Activated T-cell treated with anti-CD3 and anti-CD28 coated beads, Interleukin-2, amount 50 U/mL, for 72 hours (primary cell): Measurements from ENCODE around the gene RNF181. TPM values are rescaled to one million over a fixed set of nuclear protein-coding genes. Genes with fewer than 3 reads are reported as not detected.

Experiments used
- ATAC-seq, 2 donors: fragments of 150-1000 bp; cut with Tn5 transposase; replicated peaks in 1 of 2; 2 replicates each; pipeline ENCODE4 v1.10.0; 2021; ENCODE audit warnings: moderate library complexity in 2 of 2, mild to moderate bottlenecking in 1 of 2
- DNase-seq, 2 donors: peaks; one replicate each; pipeline ENCODE4 v3.0.0; 2021 to 2022; ENCODE audit warnings: mixed read lengths in 1 of 2
- H3K27ac Mint-ChIP-seq: one replicate; pipeline ENCODE4 v1.8.0; 2022; ENCODE audit warnings: mild to moderate bottlenecking, moderate library complexity, mixed read lengths
- H3K27me3 Mint-ChIP-seq: one replicate; pipeline ENCODE4 v1.8.0; 2022; ENCODE audit warnings: low read depth, mixed read lengths
- H3K36me3 Mint-ChIP-seq, 2 donors: one replicate each; pipeline ENCODE4 v1.8.0; 2022; ENCODE audit warnings: mixed read lengths in 2 of 2, mild to moderate bottlenecking in 1 of 2; ENCODE audit not compliant: insufficient read depth in 2 of 2
- H3K4me1 Mint-ChIP-seq: one replicate; pipeline ENCODE4 v1.8.0; 2022; ENCODE audit warnings: low read depth, mixed read lengths
- H3K4me3 Mint-ChIP-seq, 2 donors: one replicate each; pipeline ENCODE4 v1.8.0; 2022; ENCODE audit warnings: mild to moderate bottlenecking in 2 of 2, mixed read lengths in 2 of 2, moderate library complexity in 2 of 2
- H3K9me3 Mint-ChIP-seq, 2 donors: one replicate each; pipeline ENCODE4 v1.8.0; 2022; ENCODE audit warnings: mixed read lengths in 2 of 2
- total RNA-seq, 2 donors: library from RNA; stranded (reverse); gene quantifications; one replicate each; pipeline ENCODE4 v1.2.3, GENCODE V29; 2022

Gene RNF181
- total RNA-seq, 2 donors from 2014 or later = 114 to 129 TPM

GRCh38 chr2:85580206-85580605 is 15.3 kb upstream of the RNF181 start:
- Mint-ChIP-seq H3K27ac (peak overlapping the region; percentile 76), H3K9me3 (no peaks in the 10 kb centered on the region), H3K4me3 (peak overlapping the region; percentile 95 to 97), H3K4me1 (peaks cover 54% of the 10 kb centered on the region), H3K27me3 (no peaks in the 10 kb centered on the region), H3K36me3 (peaks cover 8 to 12% of the 10 kb centered on the region in 2 donors)
- ATAC-seq (no peak), DNase-seq (no peak)

DNA sequence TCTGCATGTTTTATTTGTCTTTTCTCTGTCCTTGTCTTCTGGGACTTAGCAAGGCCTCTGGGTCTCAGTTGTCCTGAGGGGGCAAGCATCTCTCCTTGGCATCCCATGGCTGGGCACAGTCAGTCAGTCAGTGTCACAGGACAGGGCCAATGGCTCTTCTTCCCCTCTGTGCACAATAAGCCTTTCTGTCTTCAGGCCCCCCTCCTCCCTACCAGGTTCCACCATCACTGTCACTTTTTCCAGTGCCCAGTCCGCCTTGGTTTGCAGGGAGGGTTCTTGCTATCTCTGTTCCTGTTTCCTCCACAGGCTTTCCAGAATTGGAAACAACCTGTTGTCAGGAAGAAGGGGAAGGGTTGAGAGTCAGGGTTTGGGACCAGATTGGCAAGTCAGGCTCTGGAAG is 13.1 kb upstream of the RNF181 start:
- Mint-ChIP-seq H3K27me3 (no peaks in the 10 kb centered on the region), H3K9me3 (no peaks in the 10 kb centered on the region), H3K36me3 (peaks cover 5 to 12% of the 10 kb centered on the region in 2 donors), H3K4me3 (no peak overlapping the region), H3K27ac (no peak overlapping the region), H3K4me1 (peaks cover 62% of the 10 kb centered on the region)
- ATAC-seq = no peak
- DNase-seq = no peak

DNA sequence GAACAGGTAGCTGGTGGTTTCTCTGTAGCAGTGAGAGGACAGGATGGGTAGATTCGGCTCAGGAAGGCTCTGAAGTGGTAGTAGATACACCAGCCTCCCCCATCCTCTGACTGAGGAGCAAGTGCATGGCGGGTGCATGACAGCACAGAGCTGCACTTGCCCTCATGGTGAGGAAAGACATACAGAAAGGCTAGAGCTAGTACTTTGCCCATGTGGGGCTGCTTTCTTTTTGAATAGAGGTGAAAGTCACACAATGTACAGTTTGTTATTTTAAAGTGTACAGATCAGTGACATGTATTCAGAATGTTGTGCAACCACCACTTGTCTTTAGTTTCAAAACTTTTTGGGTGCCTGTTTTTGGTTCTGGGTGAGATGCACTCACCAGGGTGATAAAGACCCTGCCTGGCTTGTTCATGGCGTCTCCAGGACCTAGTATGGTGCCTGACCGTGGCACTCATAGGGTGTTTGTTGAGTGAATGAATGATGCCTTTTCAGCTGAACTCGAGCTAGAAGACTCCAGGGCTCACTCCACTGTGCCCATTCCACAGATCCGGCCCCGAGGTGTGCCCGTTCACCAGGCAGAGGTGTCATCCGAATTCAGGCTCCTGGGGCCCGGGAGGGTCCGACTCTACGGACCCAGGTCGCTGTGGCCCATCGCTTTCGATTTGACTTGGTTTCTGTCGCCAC is 11.7 kb upstream of the RNF181 start:
- Mint-ChIP-seq H3K4me1 (peaks cover 57% of the 10 kb centered on the region), H3K27me3 (no peaks in the 10 kb centered on the region), H3K9me3 (no peaks in the 10 kb centered on the region), H3K36me3 (peaks cover 4 to 12% of the 10 kb centered on the region in 2 donors), H3K27ac (peak overlapping the region; percentile 59), H3K4me3 (peak overlapping the region; percentile 89 to 92)
- ATAC-seq (peak; percentile 58 to 63), DNase-seq (peak; percentile 58 to 70)

GRCh38 chr2:85584354-85584856 is 11.1 kb upstream of the RNF181 start, which contains the start of gene VAMP5:
Gene VAMP5 (plus strand): TSS chr2:85584431. CDS start chr2:85584491, 60 bp downstream.
- H3K9me3 Mint-ChIP-seq = no peaks in the 10 kb centered on the region
- DNase-seq = no peak
- peak within 1 kb of the TSS; percentile 59 for H3K27ac Mint-ChIP-seq
- peak within 1 kb of the TSS; percentile 89 to 92 for H3K4me3 Mint-ChIP-seq
- peaks cover 52% of the 10 kb centered on the region for H3K4me1 Mint-ChIP-seq
- peaks cover 2 to 11% of the 10 kb centered on the region in 2 donors for H3K36me3 Mint-ChIP-seq
- peak; percentile 60 to 68 for ATAC-seq
- H3K27me3 Mint-ChIP-seq = no peaks in the 10 kb centered on the region

- peak overlapping the region; percentile 59 for H3K27ac Mint-ChIP-seq
- peak overlapping the region; percentile 89 to 92 for H3K4me3 Mint-ChIP-seq
- DNase-seq (no peak), ATAC-seq (peak; percentile 66 to 73)
- no peaks in the 10 kb centered on the region for H3K27me3 Mint-ChIP-seq
- H3K9me3 Mint-ChIP-seq = no peaks in the 10 kb centered on the region
- peaks cover 48% of the 10 kb centered on the region for H3K4me1 Mint-ChIP-seq
- H3K36me3 Mint-ChIP-seq = peaks cover 2 to 11% of the 10 kb centered on the region in 2 donors
Measured at GRCh38 chr2:85584857-85585780, 10.4 kb upstream of the RNF181 start.

DNA sequence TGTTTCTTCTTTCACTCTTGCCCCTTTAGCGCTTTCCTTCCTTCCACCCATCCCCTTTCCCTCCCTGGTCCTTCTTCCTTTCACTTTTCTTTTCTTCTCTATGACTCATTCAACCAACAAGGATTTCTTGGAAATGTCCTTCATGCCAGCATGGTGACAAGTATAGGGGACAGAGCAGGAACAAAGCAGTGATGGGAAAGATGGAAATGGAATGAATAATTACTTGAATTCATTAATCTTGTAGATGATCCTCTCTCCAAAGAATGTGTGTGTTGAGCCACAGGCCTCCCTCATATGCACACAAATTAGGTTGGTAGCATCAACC is 9.8 kb upstream of the RNF181 start:
- Mint-ChIP-seq H3K4me1 (peaks cover 47% of the 10 kb centered on the region), H3K4me3 (peak overlapping the region; percentile 89 to 92)

DNA sequence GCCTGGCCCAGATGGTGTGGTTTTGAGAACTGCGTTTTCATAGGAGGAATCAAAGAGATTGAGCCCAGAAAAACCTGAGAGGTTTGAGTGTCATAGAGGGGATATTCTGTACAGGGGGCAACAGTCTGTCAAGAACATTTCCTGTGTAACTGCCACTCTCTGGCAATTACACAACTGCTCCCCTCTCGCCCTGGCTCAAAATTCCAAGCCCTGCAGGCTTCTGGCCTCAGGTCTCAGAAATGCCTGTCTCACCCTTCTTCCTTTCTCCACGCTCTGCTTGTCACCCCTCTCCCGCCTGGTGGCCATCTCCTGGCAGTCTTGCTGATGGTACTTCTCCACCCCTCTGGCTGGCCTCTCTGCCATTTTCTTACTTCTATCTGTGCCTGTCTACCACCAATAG is 7.3 kb upstream of the RNF181 start:
- no peak for DNase-seq
- no peak overlapping the region for H3K27ac Mint-ChIP-seq
- H3K4me3 Mint-ChIP-seq = no peak overlapping the region
- H3K36me3 Mint-ChIP-seq = peaks cover 0 to under 1% of the 10 kb centered on the region in 2 donors
- ATAC-seq = no peak
- no peaks in the 10 kb centered on the region for H3K27me3 Mint-ChIP-seq
- no peaks in the 10 kb centered on the region for H3K9me3 Mint-ChIP-seq
- H3K4me1 Mint-ChIP-seq = peaks cover 38% of the 10 kb centered on the region

More for the DNA sequence above, 9.8 kb upstream of the RNF181 start:
- Mint-ChIP-seq H3K36me3 (peaks cover 2 to 8% of the 10 kb centered on the region in 2 donors), H3K27me3 (no peaks in the 10 kb centered on the region), H3K27ac (peak overlapping the region; percentile 1), H3K9me3 (no peaks in the 10 kb centered on the region)
- ATAC-seq = no peak
- DNase-seq = no peak

DNA sequence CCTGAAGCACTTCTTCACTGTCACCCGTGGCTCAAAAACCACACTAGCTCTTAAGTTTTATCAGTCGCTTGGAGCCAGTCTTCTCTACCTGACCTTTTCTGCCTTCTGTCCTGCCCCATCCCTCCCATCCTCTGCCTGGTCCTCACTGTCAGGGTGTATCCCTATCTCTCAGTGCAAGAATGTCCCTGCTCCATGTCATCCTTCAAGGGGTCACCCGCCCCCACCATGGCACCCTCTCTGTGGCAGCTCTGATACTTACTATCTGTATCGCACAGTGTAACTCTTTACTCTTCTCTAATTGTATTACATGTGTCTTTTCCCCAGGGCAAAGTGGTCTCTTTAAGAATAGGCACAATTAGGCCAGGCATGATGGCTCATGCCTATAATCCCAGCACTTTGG is 6.9 kb upstream of the RNF181 start:
- peak overlapping the region; percentile 12 for H3K27ac Mint-ChIP-seq
- no peaks in the 10 kb centered on the region for H3K27me3 Mint-ChIP-seq
- no peak for DNase-seq
- no peak for ATAC-seq
- no peak overlapping the region for H3K4me3 Mint-ChIP-seq
- peaks cover 33% of the 10 kb centered on the region for H3K4me1 Mint-ChIP-seq
- H3K36me3 Mint-ChIP-seq = peaks cover 0 to 3% of the 10 kb centered on the region in 2 donors
- no peaks in the 10 kb centered on the region for H3K9me3 Mint-ChIP-seq

- Mint-ChIP-seq H3K4me1 (peaks cover 32% of the 10 kb centered on the region), H3K36me3 (peaks cover 0 to 3% of the 10 kb centered on the region in 2 donors), H3K4me3 (no peak overlapping the region), H3K27me3 (no peaks in the 10 kb centered on the region), H3K9me3 (no peaks in the 10 kb centered on the region), H3K27ac (peak overlapping the region; percentile 12)
- ATAC-seq (no peak), DNase-seq (no peak)
Measured at GRCh38 chr2:85589181-85589580, 6.4 kb upstream of the RNF181 start.

GRCh38 chr2:85589982-85590791 is 5.4 kb upstream of the RNF181 start:
- Mint-ChIP-seq H3K27me3 (no peaks in the 10 kb centered on the region), H3K9me3 (no peaks in the 10 kb centered on the region), H3K27ac (peak overlapping the region; percentile 18), H3K4me3 (no peak overlapping the region), H3K4me1 (peaks cover 33% of the 10 kb centered on the region), H3K36me3 (peaks cover 0 to 3% of the 10 kb centered on the region in 2 donors)
- ATAC-seq = no peak
- DNase-seq = no peak

DNA sequence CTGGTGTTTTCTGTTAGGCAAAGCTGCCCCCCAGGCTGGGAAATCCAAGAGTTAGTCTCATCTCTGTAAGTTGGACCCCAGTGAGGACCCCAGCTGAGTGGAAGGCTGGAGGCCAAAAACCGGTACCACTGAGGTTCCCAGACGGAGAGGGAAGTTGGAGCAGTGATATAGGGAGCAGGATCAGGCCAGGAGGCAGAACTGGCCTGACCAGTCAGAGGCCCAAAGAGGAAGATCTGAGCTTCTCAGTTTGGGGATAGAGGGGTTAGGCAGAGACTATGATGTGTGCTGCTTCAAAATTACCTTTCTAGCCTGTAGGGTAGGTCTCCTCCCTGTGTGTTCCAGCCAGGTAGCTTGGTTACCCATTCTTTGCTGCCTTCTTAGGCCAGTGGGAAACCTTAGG is 4.6 kb upstream of the RNF181 start:
- peaks cover 2 to 6% of the 10 kb centered on the region in 2 donors for H3K36me3 Mint-ChIP-seq
- H3K4me1 Mint-ChIP-seq = peaks cover 30% of the 10 kb centered on the region
- no peaks in the 10 kb centered on the region for H3K27me3 Mint-ChIP-seq
- H3K4me3 Mint-ChIP-seq = no peak overlapping the region
- no peak for ATAC-seq
- no peak for DNase-seq
- H3K27ac Mint-ChIP-seq = no peak overlapping the region
- H3K9me3 Mint-ChIP-seq = no peaks in the 10 kb centered on the region

GRCh38 chr2:85591563-85591962 is 4.0 kb upstream of the RNF181 start:
- Mint-ChIP-seq H3K4me3 (no peak overlapping the region), H3K4me1 (peaks cover 31% of the 10 kb centered on the region), H3K27ac (no peak overlapping the region), H3K27me3 (no peaks in the 10 kb centered on the region), H3K36me3 (peaks cover 2 to 6% of the 10 kb centered on the region in 2 donors), H3K9me3 (no peaks in the 10 kb centered on the region)
- ATAC-seq = no peak
- DNase-seq = no peak
